ENCODE data around the gene CRYBG2.

Gene CRYBG2

GRCh38 chr1:26278724-26279455, 75.0 kb downstream of the CRYBG2 start:
- TF ChIP-seq CTCF (IDR thresholded peaks at IDR 0.05; ENCODE audit: control insufficient read depth, extremely low read depth, insufficient read depth): no peak
- H3K4me3 ChIP-seq (ENCODE audit: low read depth, low read length): peak overlapping the region; percentile 60
- no peak for DNase-seq (ENCODE audit: low read depth)

- no peak for DNase-seq (ENCODE audit: low read depth)
- no peak for TF ChIP-seq CTCF (IDR thresholded peaks at IDR 0.05; ENCODE audit: control insufficient read depth, extremely low read depth, insufficient read depth)
- no peak overlapping the region for H3K4me3 ChIP-seq (ENCODE audit: low read depth, low read length)
These were observed 75.6 kb downstream of the CRYBG2 start for GRCh38 chr1:26278303-26278702.

GRCh38 chr1:26277719-26278118, 76.2 kb downstream of the CRYBG2 start:
- DNase-seq (ENCODE audit: low read depth): no peak
- no peak overlapping the region for H3K4me3 ChIP-seq (ENCODE audit: low read depth, low read length)
- TF ChIP-seq CTCF (IDR thresholded peaks at IDR 0.05; ENCODE audit: control insufficient read depth, extremely low read depth, insufficient read depth): no peak

- H3K4me3 ChIP-seq (ENCODE audit: low read depth, low read length): no peak overlapping the region
- no peak for TF ChIP-seq CTCF (IDR thresholded peaks at IDR 0.05; ENCODE audit: control insufficient read depth, extremely low read depth, insufficient read depth)
- DNase-seq (ENCODE audit: low read depth): no peak
These were observed 76.7 kb downstream of the CRYBG2 start for GRCh38 chr1:26277261-26277661.

- no peak for DNase-seq (ENCODE audit: low read depth)
- TF ChIP-seq CTCF (IDR thresholded peaks at IDR 0.05; ENCODE audit: control insufficient read depth, extremely low read depth, insufficient read depth): no peak
- H3K4me3 ChIP-seq (ENCODE audit: low read depth, low read length): no peak overlapping the region
These were observed 77.5 kb downstream of the CRYBG2 start for GRCh38 chr1:26276432-26276838.

GRCh38 chr1:26275580-26276431, 78.1 kb downstream of the CRYBG2 start:
- peak; percentile 75 for TF ChIP-seq CTCF (IDR thresholded peaks at IDR 0.05; ENCODE audit: control insufficient read depth, extremely low read depth, insufficient read depth)
- peak; percentile 50 for DNase-seq (ENCODE audit: low read depth)

More at GRCh38 chr1:26275580-26276431, 78.1 kb downstream of the CRYBG2 start:
- no peak overlapping the region for H3K4me3 ChIP-seq (ENCODE audit: low read depth, low read length)

Measured in LNCaP clone FGC (cell line).